RWPE1 (cell line): ENCODE results near the gene TPM2.

Experiments
- CTCF ChIA-PET: fragments of 350-600 bp; sonication (Branson Sonifier 250); formaldehyde crosslinking; extraction: SDS; loops from one replicate; lab custom pipeline; 2021; lab: Yijun Ruan, JAX
- POLR2A ChIA-PET: fragments of 400-600 bp; formaldehyde crosslinking; extraction: SDS; loops from one replicate; lab custom pipeline; 2020; ENCODE audit warnings: antibody characterized with exemption; ENCODE audit not compliant: low non-redundant PET; lab: Yijun Ruan, JAX
- DNase-seq: peaks from one replicate; pipeline ENCODE4 v3.0.0; 2012; ENCODE audit warnings: low spot score
- H3K27ac ChIP-seq: fragments of 450-650 bp; 2 replicates; pipeline ENCODE4 v1.5.1; 2017
- TF ChIP-seq, protein P1 (sequence below): fragments of 450-650 bp; conservative IDR thresholded peaks from 2 replicates; pipeline ENCODE4 v1.5.1; 2017; ENCODE audit warnings: low read depth, mild to moderate bottlenecking

Gene TPM2

DNA sequence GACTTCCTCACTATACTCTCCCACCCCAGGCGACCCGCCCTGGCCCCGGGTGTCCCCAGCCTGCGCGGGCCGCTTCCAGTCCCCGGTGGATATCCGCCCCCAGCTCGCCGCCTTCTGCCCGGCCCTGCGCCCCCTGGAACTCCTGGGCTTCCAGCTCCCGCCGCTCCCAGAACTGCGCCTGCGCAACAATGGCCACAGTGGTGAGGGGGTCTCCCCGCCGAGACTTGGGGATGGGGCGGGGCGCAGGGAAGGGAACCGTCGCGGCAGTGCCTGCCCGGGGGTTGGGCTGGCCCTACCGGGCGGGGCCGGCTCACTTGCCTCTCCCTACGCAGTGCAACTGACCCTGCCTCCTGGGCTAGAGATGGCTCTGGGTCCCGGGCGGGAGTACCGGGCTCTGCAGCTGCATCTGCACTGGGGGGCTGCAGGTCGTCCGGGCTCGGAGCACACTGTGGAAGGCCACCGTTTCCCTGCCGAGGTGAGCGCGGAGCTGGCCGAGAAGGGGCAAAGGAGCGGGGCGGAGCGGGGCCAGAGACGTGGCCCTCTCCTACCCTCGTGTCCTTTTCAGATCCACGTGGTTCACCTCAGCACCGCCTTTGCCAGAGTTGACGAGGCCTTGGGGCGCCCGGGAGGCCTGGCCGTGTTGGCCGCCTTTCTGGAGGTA lies 13.9 kb downstream of the TPM2 start:
- TF ChIP-seq, protein P1, sequence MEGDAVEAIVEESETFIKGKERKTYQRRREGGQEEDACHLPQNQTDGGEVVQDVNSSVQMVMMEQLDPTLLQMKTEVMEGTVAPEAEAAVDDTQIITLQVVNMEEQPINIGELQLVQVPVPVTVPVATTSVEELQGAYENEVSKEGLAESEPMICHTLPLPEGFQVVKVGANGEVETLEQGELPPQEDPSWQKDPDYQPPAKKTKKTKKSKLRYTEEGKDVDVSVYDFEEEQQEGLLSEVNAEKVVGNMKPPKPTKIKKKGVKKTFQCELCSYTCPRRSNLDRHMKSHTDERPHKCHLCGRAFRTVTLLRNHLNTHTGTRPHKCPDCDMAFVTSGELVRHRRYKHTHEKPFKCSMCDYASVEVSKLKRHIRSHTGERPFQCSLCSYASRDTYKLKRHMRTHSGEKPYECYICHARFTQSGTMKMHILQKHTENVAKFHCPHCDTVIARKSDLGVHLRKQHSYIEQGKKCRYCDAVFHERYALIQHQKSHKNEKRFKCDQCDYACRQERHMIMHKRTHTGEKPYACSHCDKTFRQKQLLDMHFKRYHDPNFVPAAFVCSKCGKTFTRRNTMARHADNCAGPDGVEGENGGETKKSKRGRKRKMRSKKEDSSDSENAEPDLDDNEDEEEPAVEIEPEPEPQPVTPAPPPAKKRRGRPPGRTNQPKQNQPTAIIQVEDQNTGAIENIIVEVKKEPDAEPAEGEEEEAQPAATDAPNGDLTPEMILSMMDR, result no peak
- no peak for DNase-seq
- CTCF ChIA-PET, result interaction anchor here (0.9 kb wide), 1 partner anchor 39 kb away, joined by 3 read pairs; no protein-coding TSS in a partner anchor
- POLR2A ChIA-PET, result no interaction called here
- H3K27ac ChIP-seq, result no peak overlapping the region

DNA sequence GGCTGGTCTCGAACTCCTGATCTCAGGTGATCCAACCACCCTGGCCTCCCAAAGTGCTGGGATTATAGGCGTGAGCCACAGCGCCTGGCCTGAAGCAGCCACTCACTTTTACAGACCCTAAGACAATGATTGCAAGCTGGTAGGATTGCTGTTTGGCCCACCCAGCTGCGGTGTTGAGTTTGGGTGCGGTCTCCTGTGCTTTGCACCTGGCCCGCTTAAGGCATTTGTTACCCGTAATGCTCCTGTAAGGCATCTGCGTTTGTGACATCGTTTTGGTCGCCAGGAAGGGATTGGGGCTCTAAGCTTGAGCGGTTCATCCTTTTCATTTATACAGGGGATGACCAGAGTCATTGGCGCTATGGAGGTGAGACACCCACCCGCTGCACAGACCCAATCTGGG lies 14.5 kb downstream of the TPM2 start:
- H3K27ac ChIP-seq, result no peak overlapping the region
- DNase-seq, result no peak
- ChIA-PET POLR2A (no interaction called here), CTCF (interaction anchor here (0.9 kb wide), 1 partner anchor 40 kb away, joined by 3 read pairs; no protein-coding TSS in a partner anchor)
- TF ChIP-seq, protein P1, result no peak

DNA sequence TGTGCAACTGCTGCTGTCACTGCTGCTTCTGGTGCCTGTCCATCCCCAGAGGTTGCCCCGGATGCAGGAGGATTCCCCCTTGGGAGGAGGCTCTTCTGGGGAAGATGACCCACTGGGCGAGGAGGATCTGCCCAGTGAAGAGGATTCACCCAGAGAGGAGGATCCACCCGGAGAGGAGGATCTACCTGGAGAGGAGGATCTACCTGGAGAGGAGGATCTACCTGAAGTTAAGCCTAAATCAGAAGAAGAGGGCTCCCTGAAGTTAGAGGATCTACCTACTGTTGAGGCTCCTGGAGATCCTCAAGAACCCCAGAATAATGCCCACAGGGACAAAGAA lies 15.7 kb downstream of the TPM2 start:
- POLR2A ChIA-PET, result interaction anchor here (1.5 kb wide), 1 partner anchor 9 kb away, joined by 6 read pairs; the partner anchor contains the start of gene ARHGEF39
- DNase-seq, result no peak
- TF ChIP-seq, protein P1, result no peak
- peak overlapping the region; percentile 65 for H3K27ac ChIP-seq
- CTCF ChIA-PET, result interaction anchor here (0.7 to 1.6 kb wide), 3 partner anchors 22 to 163 kb away, joined by 3 to 5 read pairs (median 3); no protein-coding TSS in a partner anchor

DNA sequence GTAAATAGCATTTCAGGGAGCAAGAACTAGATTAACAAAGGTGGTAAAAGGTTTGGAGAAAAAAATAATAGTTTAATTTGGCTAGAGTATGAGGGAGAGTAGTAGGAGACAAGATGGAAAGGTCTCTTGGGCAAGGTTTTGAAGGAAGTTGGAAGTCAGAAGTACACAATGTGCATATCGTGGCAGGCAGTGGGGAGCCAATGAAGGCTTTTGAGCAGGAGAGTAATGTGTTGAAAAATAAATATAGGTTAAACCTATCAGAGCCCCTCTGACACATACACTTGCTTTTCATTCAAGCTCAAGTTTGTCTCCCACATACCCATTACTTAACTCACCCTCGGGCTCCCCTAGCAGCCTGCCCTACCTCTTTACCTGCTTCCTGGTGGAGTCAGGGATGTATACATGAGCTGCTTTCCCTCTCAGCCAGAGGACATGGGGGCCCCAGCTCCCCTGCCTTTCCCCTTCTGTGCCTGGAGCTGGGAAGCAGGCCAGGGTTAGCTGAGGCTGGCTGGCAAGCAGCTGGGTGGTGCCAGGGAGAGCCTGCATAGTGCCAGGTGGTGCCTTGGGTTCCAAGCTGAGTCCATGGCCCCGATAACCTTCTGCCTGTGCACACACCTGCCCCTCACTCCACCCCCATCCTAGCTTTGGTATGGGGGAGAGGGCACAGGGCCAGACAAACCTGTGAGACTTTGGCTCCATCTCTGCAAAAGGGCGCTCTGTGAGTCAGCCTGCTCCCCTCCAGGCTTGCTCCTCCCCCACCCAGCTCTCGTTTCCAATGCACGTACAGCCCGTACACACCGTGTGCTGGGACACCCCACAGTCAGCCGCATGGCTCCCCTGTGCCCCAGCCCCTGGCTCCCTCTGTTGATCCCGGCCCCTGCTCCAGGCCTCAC lies 16.3 kb downstream of the TPM2 start, which contains the start of gene CA9:
Gene CA9 (plus strand): TSS at position 797 of the 893 bp plus-strand sequence. CDS start 32 bp downstream, at position 829.
- TF ChIP-seq, protein P1, result no peak
- DNase-seq, result peak; percentile 60
- POLR2A ChIA-PET, result interaction anchor here (1.5 kb wide), 1 partner anchor 8 kb away, joined by 6 read pairs; the partner anchor contains the start of gene ARHGEF39
- CTCF ChIA-PET, result interaction anchor here (0.6 to 1.6 kb wide), 5 partner anchors 23 to 223 kb away, joined by 3 to 5 read pairs (median 4); no protein-coding TSS in a partner anchor
- H3K27ac ChIP-seq, result peak within 1 kb of the TSS; percentile 65

DNA sequence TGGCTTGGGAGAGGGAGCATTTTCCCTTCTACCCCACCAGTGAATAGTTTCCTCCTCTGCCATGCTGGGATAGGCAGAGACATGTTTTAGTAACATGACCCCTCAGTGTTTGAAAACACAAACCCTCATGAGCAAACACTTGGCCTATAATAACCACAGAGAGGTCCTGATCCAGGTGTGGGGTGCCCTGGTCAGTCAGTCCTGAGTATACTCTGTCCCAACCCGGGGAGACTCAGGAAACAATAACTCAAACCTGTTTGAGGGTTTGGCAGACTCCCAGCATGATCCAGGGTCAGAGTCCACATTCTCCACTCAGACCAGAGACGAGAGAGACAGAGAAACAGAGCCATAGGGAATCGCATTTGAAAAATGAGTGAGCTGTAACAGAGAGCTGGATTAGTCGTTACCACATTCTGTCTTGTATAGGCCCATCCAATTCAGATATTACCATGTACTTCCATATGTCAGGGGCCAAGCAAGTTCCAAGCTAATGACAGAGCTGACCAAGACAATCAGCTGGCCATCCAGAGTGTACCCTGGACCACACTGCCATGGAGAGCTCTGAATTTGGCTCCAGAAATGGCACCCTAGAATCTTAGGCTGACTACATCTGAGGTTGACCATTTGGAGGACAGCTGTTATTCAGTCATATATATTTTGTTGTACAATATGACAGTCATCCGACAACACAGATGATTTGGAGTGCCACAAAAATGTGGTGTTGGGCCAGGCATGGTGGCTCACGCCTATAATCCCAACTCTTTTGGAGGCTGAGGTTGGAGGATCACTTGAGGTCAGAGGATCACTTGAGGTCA lies 20.2 kb downstream of the TPM2 start:
- TF ChIP-seq, protein P1, result no peak
- peak overlapping the region; percentile 7; the same call in 1 of the 2 replicates for H3K27ac ChIP-seq
- DNase-seq, result peak; percentile 61
- ChIA-PET CTCF (no interaction called here), POLR2A (interaction anchor here (0.5 kb wide), 1 partner anchor 9 kb away, joined by 8 read pairs; no protein-coding TSS in a partner anchor)
